Right lobe of liver (tissue), 4 donors: Measurements from ENCODE around the gene CACNA1C.

Experiments used
- POLR2A ChIP-seq: fragments of 450-650 bp; IDR thresholded peaks from one replicate; pipeline ENCODE4 v1.6.1; 2017; ENCODE audit warnings: antibody characterized with exemption, mild to moderate bottlenecking
- TF ChIP-seq, protein P1 (sequence below), 4 donors: fragments of 200-600 bp in 3 of 4; fragments of 450-650 bp in 1 of 4; IDR thresholded peaks; one replicate each; pipeline versions ENCODE4 v1.5.1 to v1.8.0; 2016 to 2022; ENCODE audit warnings: antibody characterized with exemption in 4 of 4, mild to moderate bottlenecking in 2 of 4
- donor health status: DM: no; HTN: no; CAD: no.
- donor health status: DM: no; HTN: no; CAD: no.
- donor health status: DM: no; HTN: yes; CAD: no.

DNA sequence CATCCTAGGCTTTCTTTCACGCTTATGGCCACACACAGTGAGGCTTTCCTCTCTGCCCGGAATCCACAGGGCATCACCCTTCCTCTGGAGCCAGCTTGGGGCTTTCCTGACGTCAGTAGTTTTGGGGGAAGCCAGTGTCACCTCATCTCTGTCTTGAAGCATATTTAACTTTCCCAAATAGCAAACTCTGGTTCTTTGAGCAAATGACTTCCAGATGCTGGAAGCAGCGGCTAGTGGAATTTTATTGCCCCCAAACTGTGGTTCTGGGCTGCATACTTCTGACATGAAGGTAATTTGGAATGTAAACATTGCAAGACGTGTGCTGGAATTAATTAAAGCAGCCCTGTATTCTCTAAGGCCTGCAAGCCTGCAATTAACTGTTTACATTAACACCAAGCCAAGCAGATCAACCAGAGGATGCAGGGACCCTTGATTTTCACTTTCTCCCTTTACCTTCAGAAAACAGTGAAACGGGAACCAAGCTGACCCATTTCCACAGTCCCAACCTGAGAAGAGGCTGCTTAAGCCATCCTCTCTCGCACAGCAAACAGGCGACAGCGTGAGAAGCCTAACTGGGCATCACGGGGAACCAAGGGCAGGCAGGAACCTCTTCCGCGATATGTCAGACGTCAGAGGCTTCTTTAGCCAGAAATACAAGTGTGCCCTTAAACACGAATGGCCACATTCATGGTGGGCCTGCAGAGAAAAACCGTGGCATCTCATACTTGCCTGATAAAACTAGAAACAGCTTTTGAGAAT, 258.4 kb downstream of the CACNA1C start:
- TF ChIP-seq, protein P1, sequence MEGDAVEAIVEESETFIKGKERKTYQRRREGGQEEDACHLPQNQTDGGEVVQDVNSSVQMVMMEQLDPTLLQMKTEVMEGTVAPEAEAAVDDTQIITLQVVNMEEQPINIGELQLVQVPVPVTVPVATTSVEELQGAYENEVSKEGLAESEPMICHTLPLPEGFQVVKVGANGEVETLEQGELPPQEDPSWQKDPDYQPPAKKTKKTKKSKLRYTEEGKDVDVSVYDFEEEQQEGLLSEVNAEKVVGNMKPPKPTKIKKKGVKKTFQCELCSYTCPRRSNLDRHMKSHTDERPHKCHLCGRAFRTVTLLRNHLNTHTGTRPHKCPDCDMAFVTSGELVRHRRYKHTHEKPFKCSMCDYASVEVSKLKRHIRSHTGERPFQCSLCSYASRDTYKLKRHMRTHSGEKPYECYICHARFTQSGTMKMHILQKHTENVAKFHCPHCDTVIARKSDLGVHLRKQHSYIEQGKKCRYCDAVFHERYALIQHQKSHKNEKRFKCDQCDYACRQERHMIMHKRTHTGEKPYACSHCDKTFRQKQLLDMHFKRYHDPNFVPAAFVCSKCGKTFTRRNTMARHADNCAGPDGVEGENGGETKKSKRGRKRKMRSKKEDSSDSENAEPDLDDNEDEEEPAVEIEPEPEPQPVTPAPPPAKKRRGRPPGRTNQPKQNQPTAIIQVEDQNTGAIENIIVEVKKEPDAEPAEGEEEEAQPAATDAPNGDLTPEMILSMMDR (IDR thresholded peaks at IDR 0.05), result no peak
- TF ChIP-seq POLR2A, result no peak
